GM18873 (cell line): ENCODE results near the gene TIMM13.
"Not testable (repeated sequence)": the region's sequence is repeated elsewhere in the genome, so short reads cannot be mapped to it uniquely, and the experiment has no call there.

Source experiments
- ATAC-seq: cut with Tn5 transposase; IDR thresholded peaks from one replicate; pipeline ENCODE4 v1.9.1; 2021; ENCODE audit warnings: mild to moderate bottlenecking, moderate library complexity, moderate number of reproducible peaks; ENCODE audit not compliant: unreplicated experiment, low FRiP score

The TIMM13 gene

DNA sequence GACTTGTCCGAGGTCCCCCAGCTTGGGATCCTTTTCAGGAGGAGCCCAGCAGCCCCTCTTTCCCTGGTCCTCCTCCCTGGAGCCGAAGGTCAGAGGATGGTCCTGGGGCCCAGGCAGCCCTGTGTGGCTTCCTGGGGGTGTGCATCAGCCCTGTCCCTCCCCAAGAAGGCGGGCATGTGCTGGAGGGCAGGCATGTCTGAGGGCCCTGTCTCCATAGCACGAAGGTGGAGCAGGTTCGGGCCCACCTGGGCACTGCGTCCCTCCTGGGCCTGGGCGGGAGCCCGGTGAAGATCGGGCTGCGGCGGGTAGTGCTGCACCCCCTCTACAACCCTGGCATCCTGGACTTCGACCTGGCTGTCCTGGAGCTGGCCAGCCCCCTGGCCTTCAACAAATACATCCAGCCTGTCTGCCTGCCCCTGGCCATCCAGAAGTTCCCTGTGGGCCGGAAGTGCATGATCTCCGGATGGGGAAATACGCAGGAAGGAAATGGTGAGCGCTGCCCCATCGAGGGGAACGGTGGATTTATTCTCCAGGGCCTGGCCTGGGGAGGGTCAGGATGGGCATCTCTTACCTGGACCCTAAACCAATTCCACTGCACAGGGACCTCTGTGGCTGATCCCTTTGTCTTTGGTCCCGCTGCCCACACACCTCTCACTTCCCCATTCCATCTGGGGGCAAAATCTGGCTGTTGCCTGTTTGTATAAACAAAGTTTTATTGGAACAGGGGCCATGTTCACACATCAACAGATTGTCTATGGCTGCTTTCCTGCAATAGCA, 10.9 kb downstream of the TIMM13 start:
- ATAC-seq = no peak

- ATAC-seq = no peak
These were observed 11.4 kb downstream of the TIMM13 start for GRCh38 chr19:2415973-2416319.

- no peak for ATAC-seq
These were observed 12.0 kb downstream of the TIMM13 start for GRCh38 chr19:2415281-2415972.

DNA sequence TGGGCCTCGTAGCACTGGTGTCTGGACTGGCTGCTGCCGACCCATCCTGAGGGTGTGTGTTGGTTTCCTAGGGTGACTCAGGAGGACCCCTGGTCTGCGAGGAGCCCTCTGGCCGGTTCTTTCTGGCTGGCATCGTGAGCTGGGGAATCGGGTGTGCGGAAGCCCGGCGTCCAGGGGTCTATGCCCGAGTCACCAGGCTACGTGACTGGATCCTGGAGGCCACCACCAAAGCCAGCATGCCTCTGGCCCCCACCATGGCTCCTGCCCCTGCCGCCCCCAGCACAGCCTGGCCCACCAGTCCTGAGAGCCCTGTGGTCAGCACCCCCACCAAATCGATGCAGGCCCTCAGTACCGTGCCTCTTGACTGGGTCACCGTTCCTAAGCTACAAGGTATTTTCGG, 13.8 kb downstream of the TIMM13 start:
- ATAC-seq = no peak

GRCh38 chr19:2413159-2413558, 14.2 kb downstream of the TIMM13 start:
- ATAC-seq = no peak

GRCh38 chr19:2412449-2412848, 14.9 kb downstream of the TIMM13 start:
- no peak for ATAC-seq

DNA sequence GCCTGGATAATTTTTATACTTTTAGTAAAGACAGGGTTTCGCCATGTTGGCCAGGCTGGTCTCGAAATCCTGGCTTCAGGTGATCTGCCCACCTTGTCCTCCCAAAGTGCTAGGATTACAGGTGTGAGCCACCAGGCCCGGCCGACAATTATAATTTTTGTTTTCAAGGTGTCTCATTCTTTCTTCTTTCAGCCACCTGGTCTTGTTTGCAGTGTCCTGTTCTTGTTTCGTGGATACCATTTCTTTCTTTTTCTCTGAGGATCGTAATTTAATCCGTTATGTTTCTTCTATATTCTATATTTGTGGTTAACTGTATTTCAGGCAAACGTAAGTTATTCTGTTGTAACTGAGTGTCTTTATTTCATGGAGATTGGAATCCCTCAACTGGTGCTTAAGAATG, 15.7 kb downstream of the TIMM13 start:
- ATAC-seq = no peak

DNA sequence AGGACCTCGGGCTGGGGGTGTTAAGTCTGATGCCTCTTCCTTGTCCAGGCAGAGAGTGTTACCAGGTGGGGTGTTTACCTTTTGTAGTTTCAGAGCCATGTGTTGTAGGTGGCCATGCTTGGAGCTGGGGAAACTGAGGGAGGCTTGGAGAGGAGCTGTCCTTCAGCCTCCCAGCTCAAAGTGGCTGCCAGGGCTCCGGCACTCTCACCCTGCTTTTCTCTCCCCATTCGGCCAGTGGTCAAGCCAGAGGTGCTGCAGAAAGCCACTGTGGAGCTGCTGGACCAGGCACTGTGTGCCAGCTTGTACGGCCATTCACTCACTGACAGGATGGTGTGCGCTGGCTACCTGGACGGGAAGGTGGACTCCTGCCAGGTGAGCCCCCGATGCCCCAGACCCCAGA, 17.4 kb downstream of the TIMM13 start:
- ATAC-seq = no peak

- no peak for ATAC-seq
These were observed 18.0 kb downstream of the TIMM13 start for GRCh38 chr19:2409352-2409912.

GRCh38 chr19:2408247-2408646, 19.1 kb downstream of the TIMM13 start:
- no peak for ATAC-seq

- no peak for ATAC-seq
These were observed 27.8 kb downstream of the TIMM13 start for GRCh38 chr19:2399582-2399981.

DNA sequence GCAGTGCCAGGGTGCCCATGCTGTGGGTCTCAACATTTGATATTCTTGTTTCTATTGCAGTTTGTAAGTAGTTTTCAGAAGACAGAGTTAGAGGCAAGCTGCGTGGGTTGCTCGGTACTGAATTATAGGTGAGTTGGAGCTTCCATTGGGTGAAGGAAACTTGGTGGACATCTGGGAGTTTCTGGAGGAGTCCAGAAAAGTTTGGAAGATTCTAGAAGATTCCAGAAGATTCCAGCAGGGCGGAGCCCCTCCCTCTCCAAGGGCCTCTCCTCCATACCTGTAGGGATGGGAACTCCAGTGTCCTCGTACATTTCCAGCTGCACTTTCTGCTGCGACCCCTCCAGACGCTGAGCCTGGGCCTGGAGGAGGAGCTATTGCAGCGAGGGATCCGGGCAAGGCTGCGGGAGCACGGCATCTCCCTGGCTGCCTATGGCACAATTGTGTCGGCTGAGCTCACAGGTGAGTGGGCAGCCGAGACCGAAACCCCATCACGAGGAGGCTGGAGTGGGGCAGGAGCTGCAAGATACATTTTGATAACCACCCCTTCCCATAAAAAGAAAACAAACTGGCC, 28.6 kb downstream of the TIMM13 start:
- no peak for ATAC-seq

- ATAC-seq = not testable (repeated sequence)
These were observed 30.2 kb downstream of the TIMM13 start for GRCh38 chr19:2397173-2397572.

- not testable (repeated sequence) for ATAC-seq
These were observed 32.0 kb downstream of the TIMM13 start for GRCh38 chr19:2395293-2395829.

DNA sequence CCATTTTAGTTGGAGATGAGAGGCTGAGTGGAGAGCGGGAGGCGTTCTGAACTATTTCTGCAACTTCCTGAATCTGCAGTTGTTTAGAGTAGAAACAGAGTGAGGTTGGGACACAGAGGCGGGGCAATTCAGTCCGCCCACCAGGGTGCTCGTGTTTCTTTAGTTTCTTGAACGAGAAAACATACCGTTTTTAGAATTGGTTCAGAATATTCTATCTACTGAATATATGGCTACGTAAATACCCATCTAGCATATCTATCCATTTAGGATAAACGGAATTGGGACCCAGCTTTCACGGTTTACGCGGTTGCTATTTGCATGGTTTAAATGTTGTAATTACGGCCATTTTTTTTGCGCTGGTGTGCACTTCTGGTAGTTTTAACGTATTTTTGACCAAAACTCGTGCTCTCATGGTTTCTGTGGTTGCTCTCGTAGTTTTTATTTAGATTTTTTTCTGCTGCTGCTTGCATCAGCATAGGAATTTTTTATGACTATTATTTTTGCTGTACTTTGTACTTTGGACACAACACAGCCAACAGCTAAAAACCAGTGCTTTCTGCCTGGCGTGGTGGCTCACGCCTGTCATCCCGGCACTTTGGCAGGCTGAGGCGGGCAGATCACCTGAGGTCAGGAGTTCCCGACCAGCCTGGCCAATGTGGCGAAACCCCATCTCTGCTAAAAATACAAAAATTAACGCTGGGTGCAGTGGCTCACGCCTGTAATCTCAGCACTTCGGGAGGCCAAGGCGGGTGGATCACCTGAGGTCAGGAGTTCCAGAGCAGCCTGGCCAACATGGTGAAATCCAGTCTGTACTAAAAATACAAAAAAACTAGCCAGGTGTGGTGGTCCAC, 32.7 kb downstream of the TIMM13 start:
- no peak for ATAC-seq

- ATAC-seq = no peak
These were observed 33.3 kb downstream of the TIMM13 start for GRCh38 chr19:2394054-2394441.

GRCh38 chr19:2392899-2393298, 34.5 kb downstream of the TIMM13 start:
- not testable (repeated sequence) for ATAC-seq

DNA sequence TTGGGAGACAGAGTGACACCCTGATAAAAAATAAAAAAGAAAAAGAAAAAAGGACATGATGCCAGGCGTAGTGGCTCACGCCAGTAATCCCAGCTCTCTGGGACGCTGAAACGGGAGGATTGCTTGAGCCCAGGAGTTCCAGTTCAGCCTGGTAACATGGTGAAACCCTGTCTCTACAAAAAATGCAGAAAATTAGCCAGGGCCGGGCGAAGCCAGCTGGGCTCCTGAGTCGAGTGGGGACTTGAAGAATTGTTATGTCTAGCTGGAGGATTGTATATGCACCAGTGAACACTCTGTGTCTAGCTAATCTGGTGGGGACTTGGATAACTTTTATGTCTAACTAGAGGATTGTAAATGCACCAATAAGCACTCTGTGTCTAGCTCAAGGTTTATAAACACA, 35.0 kb downstream of the TIMM13 start:
- ATAC-seq = no peak

DNA sequence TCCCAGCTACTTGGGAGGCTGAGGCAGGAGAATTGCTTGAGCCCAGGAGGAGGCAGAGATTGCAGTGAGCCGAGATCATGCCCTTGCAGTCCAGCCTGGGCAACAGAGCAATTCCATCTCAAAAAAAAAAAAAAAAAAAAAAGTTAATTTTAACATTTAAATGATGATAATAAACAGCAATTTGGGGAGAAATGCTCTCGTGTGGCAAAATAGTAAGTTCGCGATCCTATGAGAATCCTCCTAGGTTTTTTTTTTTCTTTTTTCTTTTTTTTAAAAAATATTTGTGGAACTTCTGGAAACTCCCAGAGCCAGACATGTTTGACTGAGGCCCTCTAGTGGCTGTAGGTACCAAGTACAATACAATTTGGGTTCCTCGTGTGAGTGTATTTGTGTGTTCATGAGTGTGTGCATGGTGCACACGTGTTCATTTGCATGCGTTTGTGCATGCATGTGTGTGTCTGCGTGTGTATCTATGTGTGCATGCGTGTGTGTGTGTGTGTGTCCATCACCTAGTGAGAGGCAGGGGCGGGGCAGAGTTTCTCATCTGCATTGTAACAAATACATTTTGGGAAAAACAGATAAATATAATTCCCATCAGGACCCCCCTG, 36.2 kb downstream of the TIMM13 start:
- ATAC-seq = no peak

DNA sequence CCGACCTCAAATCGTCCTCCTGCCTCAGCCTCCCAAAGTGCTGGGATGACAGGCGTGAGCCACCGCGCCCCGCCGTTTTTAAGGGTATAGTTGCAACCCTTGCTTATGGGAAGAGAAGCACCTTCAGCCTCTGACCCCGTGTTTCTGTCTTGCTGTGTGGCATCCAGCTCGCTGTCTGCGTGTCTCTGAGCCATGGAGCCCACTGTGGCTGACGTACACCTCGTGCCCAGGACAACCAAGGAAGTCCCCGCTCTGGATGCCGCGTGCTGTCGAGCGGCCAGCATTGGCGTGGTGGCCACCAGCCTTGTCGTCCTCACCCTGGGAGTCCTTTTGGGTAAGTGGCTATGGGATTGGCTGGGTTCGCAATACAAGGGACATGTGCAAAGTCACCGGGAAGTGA, 37.8 kb downstream of the TIMM13 start:
- no peak for ATAC-seq
